Peyer's patch (tissue), 4 donors: Measurements from ENCODE around the gene C11orf68. TPM values are rescaled to one million over a fixed set of nuclear protein-coding genes. Genes with fewer than 3 reads are reported as not detected.
A peak's percentile ranks its signal among the peaks of the same experiment; 100 is the strongest.
"Not testable (repeated sequence)": the region's sequence is repeated elsewhere in the genome, so short reads cannot be mapped to it uniquely, and the experiment has no call there.

Experiments used
- DNase-seq, 3 donors: peaks; one replicate each; pipeline ENCODE4 v3.0.0-alpha.2; 2017 to 2019
- H3K27ac ChIP-seq, 4 donors: fragments of 200-600 bp; sonication (generic); one replicate each; pipeline ENCODE4 v1.5.1; 2016 to 2019
- H3K27me3 ChIP-seq, 2 donors: fragments of 200-600 bp; sonication (generic); one replicate each; pipeline ENCODE4 v1.5.1; 2019
- H3K36me3 ChIP-seq, 3 donors: fragments of 200-600 bp; sonication (generic); one replicate each; pipeline ENCODE4 v1.5.1; 2016 to 2019
- H3K4me1 ChIP-seq, 4 donors: fragments of 200-600 bp; sonication (generic); one replicate each; pipeline ENCODE4 v1.5.1; 2016 to 2019
- H3K4me3 ChIP-seq, 4 donors: fragments of 200-600 bp; sonication (generic); 1 replicate in 3 of 4; 2 replicates in 1 of 4; pipeline ENCODE4 v1.5.1; 2016 to 2019; ENCODE audit warnings: mild to moderate bottlenecking in 1 of 4
- H3K9me3 ChIP-seq, 4 donors: fragments of 200-600 bp; sonication (generic); one replicate each; pipeline ENCODE4 v1.5.1; 2016 to 2019; ENCODE audit warnings: mild to moderate bottlenecking in 1 of 4
- POLR2A ChIP-seq, 2 donors: fragments of 450-650 bp; IDR thresholded peaks; one replicate each; pipeline ENCODE4 v1.5.1; 2017; ENCODE audit warnings: antibody characterized with exemption in 2 of 2, mild to moderate bottlenecking in 2 of 2, moderate library complexity in 2 of 2
- total RNA-seq, 4 donors: library from RNA; depleted of rRNA; stranded (reverse); fragments of >200 nt; gene quantifications; one replicate each; pipeline ENCODE4 v1.1.0, GENCODE V29; 2016
- TF ChIP-seq, protein P1 (sequence below), 6 experiments: fragments of 450-650 bp in 4 of 6; fragments of 200-600 bp in 2 of 6; sonication (generic) in 1 of 6; IDR thresholded peaks; one replicate each; pipeline ENCODE4 v1.5.1; 2017 to 2019; ENCODE audit warnings: antibody characterized with exemption in 6 of 6, mild to moderate bottlenecking in 3 of 6, moderate library complexity in 1 of 6

Gene C11orf68
- total RNA-seq, 4 donors from 2014 or later = 8.3 to 20.6 (median 12.1) TPM

DNA sequence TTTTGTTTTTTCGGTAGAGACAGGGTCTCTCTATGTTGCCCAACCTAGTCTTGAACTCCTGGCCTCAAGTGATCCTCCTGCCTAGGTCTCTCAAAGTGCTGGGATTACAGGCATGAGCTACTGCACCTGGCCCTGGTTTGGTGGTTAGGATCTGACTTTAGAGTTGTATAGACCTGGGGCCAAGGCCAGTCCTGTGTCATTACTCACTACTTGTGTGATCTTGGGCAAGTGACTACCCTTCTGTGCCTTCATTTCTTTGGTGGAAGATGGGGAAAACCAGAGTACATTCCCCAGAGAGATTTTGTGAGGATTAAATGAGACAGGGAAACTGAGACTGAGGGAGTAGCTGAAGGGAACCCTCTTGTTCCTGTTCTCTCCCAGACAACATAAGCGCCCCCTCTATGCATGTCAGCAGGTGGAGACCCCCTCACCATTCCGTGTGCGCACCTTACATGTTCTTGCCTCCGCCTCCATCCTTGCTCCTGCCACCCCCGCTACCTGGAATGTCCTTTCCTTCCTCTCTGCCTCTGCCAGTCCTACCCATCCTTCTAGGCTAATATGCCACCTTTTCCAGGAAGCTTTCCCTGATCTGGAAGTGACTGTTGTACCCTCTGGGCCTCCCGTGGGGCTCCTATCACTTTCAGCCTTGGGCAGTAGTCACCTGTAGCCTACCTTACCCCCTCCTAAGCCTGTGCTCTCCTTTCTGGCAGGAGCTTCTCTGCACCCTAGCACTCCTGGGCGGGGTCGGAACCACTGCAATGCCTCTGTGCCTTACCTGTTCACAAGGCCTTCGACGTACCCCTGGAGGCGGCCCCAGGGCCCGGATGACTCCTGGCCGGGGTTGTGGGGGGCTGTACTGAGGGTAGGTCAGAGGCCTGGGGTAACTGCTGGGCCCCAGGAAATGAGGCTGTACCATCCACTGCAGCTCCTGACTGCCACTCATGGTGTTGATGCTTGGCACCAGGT, 22.5 kb downstream of the C11orf68 start:
- H3K36me3 ChIP-seq = no peaks in the 10 kb centered on the region
- TF ChIP-seq, protein P1, sequence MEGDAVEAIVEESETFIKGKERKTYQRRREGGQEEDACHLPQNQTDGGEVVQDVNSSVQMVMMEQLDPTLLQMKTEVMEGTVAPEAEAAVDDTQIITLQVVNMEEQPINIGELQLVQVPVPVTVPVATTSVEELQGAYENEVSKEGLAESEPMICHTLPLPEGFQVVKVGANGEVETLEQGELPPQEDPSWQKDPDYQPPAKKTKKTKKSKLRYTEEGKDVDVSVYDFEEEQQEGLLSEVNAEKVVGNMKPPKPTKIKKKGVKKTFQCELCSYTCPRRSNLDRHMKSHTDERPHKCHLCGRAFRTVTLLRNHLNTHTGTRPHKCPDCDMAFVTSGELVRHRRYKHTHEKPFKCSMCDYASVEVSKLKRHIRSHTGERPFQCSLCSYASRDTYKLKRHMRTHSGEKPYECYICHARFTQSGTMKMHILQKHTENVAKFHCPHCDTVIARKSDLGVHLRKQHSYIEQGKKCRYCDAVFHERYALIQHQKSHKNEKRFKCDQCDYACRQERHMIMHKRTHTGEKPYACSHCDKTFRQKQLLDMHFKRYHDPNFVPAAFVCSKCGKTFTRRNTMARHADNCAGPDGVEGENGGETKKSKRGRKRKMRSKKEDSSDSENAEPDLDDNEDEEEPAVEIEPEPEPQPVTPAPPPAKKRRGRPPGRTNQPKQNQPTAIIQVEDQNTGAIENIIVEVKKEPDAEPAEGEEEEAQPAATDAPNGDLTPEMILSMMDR (IDR thresholded peaks at IDR 0.05) = no peak
- peaks cover 10 to 46% (median 36%) of the 10 kb centered on the region in 4 donors for H3K4me1 ChIP-seq
- H3K9me3 ChIP-seq = no peaks in the 10 kb centered on the region
- no peak overlapping the region for H3K4me3 ChIP-seq
- peaks cover 0 to 5% of the 10 kb centered on the region in 2 donors for H3K27me3 ChIP-seq
- no peak for DNase-seq
- no peak overlapping the region for H3K27ac ChIP-seq

DNA sequence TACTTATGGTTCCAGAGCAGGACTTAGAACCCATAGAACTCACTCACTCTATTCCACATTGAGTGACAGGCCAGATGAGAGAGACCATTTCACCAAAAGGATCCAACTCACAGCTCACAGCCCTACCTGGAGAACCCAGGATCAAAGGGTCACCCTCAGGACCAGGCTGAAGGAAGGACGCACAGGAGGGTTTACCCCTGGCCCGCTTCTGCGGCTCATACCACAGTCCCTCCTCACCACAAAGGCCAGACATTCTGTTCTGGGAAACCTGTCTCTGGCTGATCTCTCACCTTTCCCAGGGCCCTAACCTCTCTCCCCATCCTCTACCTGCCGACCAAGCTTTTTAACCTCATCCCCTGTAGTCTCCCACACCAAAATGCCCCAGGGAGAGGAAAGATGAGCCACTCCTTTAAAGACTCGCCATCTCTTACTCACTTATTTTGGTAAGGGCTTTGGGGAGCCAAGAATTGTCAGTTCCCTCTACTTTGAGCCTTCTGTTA, 23.3 kb downstream of the C11orf68 start:
- Histone ChIP-seq H3K27ac (no peak overlapping the region), H3K27me3 (peaks cover 0 to 5% of the 10 kb centered on the region in 2 donors), H3K36me3 (no peaks in the 10 kb centered on the region), H3K9me3 (no peaks in the 10 kb centered on the region), H3K4me1 (peaks cover 10 to 49% (median 37%) of the 10 kb centered on the region in 4 donors), H3K4me3 (no peak overlapping the region)
- TF ChIP-seq POLR2A (IDR thresholded peaks at IDR 0.05) = no peak
- DNase-seq = no peak

DNA sequence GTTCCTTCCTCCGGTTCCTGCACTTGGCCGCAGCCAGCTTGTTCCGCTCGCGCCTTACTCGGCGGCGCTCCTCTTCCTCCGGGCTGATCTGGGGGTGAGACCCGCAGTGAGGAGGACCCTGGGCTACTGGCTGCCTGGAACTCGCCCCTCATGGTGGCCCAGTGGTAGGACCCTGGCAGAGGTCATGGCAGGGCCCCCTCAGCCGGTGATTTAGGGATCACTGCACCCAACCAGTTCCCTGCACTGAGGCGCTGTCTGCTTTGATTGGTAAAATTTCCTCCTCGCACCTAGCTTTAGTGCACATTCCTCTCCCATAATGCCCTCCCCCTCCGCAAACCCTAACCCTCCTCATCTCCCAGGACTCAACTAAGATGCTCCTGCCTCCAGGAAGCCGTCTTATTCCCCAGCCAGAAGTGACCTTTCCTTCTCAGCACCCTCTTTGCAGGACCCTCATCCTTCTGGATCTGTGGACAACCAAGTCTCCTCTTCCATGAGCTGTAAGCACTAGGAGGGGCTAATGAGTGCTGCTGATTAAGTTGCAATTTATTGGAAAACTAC, 24.7 kb downstream of the C11orf68 start:
- TF ChIP-seq POLR2A (IDR thresholded peaks at IDR 0.05) = no peak
- TF ChIP-seq, protein P1 (IDR thresholded peaks at IDR 0.05) = no peak
- H3K36me3 ChIP-seq = no peaks in the 10 kb centered on the region
- DNase-seq = peak in 2 of 3 donors; percentile 70 to 82
- peak overlapping the region; percentile 74 to 99 (median 83) for H3K27ac ChIP-seq
- no peaks in the 10 kb centered on the region for H3K27me3 ChIP-seq
- H3K4me1 ChIP-seq = peaks cover 2 to 46% (median 32%) of the 10 kb centered on the region in 4 donors
- no peaks in the 10 kb centered on the region for H3K9me3 ChIP-seq
- peak overlapping the region; percentile 21 to 34 (median 29) for H3K4me3 ChIP-seq

DNA sequence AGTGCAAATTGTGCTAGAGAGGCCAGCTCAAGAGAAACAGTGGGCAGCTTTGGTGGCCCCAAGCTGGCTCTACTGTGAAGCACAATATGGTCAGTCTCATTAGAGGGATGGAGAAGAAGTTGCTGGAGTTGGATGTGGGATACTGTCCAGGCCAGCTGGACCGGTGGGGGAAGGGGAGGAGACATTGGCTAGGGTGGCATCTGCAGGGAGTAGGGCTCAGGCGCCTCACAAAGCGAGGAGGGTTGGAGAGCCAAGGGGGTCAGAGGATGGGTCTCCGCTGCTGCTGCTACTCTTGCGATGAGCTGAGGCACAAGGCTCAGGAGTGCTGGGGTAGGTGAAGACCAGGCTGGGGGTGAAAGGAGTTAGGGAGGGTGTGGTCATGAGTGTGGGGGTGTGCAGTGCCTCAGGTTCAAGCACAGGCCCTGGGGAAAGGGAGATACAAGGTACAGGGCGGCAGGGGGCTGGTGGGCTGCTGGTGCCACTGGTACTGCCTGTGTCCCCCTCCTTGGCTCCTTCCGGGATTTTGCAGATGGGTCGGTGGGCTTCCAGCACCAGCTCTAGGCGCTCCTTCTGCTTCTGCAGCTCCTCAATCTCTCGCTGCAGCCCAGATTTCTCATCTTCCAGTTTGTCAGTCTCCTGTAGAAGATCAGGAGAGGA, 26.1 kb downstream of the C11orf68 start:
- no peak for DNase-seq
- Histone ChIP-seq H3K4me1 (peaks cover 0 to 48% (median 32%) of the 10 kb centered on the region in 4 donors), H3K4me3 (no peak overlapping the region), H3K27ac (peak overlapping the region; percentile 74 to 99 (median 93)), H3K9me3 (no peaks in the 10 kb centered on the region), H3K36me3 (no peaks in the 10 kb centered on the region), H3K27me3 (no peaks in the 10 kb centered on the region)
- TF ChIP-seq, protein P1 (IDR thresholded peaks at IDR 0.05) = no peak
- TF ChIP-seq POLR2A (IDR thresholded peaks at IDR 0.05) = no peak

DNA sequence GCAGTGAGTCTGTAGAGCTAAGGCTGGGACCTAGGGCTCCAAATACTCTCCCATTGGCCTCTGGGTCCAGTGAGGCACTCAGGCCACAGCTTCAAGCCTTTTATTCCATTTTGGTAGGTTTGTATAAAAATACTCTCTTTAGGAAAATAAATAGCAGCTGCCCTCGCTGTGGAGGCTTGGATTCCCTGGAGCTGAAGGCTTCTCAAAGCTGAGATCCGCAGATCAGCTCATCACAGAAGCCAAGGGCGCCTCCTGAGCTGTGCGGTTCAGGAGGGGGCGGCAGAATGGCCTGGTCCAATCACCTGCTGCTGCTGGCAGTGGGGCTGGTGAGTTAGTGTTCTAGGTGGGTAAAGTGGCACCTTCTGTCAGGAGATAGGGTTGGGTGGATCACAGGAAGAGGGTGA, 26.7 kb downstream of the C11orf68 start:
- Histone ChIP-seq H3K4me1 (peaks cover 0 to 54% (median 33%) of the 10 kb centered on the region in 4 donors), H3K4me3 (peak overlapping the region; percentile 63 to 75 (median 71)), H3K27ac (peak overlapping the region; percentile 89 to 99 (median 93))
- not testable (repeated sequence) for H3K27me3 ChIP-seq, DNase-seq, H3K36me3 ChIP-seq, H3K9me3 ChIP-seq
